Inflammatory macrophage treated with lipopolysaccharide for 1 hour (primary cell): ENCODE measurements around the gene SMO.
"Not testable (repeated sequence)": the region's sequence is repeated elsewhere in the genome, so short reads cannot be mapped to it uniquely, and the experiment has no call there.

Source experiments
- DNase-seq, 2 donors: peaks; one replicate each; pipeline ENCODE4 v3.0.0-alpha.2; 2020 to 2022

SMO gene

DNA sequence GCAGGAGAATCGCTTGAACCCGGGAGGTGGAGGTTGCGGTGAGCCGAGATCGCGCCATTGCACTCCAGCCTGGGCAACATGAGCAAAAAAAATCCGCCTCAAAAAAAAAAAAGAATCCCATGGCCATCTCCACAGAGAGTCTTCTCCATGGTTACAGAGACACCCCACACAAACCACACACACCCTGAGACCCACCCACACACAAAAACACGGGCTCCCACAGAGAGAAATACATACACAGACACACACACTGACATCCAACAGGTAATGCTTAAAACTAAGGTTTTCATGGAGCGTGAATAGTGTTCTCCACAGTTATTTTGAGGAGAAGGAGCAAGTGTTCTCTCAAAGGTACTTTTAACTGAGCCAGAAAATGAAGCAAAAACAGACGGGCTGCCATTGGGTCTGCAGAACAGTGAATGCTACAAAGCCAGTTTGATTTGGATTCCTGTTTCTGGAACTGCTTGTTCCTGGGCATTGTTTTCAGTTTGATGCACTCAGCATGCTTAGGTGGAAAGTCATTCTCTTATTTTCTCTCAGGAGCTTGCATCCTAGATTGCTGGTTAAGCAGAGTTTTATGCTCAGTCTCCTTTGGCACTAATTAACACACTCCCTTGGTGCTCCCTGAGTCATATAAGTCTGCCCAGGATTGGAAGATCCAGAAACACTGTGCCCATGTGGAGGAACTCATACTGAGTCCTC, 51.8 kb downstream of the SMO start:
- DNase-seq: no peak

DNA sequence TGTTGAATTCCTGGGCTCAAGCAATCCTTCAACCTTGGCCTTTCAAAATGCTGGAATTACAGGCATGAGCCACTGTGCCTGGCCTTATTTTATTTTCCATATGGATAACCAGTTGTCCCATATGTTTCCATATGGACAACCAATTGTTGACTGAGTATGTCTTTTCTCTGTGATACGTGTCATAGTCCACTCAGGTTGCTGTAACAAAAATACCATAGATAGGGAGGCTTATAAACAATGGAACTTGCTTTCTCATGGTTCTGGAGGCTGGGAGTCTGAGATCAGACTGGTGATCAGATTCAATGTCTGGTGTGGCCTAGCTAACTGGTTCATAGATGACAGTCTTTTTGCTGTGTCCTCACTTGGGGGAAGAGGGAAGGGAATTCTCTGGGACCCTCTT, 55.8 kb downstream of the SMO start:
- DNase-seq: no peak

- DNase-seq: no peak
Observed at GRCh38 chr7:129245533-129245932, 57.1 kb downstream of the SMO start.

- no peak for DNase-seq
Observed at GRCh38 chr7:129247087-129247486, 58.7 kb downstream of the SMO start.

GRCh38 chr7:129252128-129252527, 63.7 kb downstream of the SMO start:
- no peak for DNase-seq

DNA sequence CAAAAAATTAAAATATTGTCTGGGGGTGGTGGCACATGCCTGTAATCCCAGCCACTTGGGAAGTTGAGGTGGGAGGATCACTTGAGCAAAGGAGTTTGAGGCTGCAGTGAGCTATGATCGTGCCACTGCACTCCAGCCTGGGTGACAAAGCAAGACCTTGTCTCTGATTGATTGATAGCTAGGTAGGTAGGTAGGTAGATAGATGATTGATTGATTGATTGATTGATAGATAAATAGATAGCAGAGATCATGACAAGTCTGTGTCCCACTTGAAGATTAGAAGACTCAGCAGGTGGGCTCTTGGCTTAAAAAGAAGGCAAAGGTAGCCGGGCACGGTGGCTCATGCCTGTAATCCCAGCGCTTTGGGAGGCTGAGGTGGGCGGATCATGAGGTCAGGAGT, 64.2 kb downstream of the SMO start:
- DNase-seq: not testable (repeated sequence)

DNA sequence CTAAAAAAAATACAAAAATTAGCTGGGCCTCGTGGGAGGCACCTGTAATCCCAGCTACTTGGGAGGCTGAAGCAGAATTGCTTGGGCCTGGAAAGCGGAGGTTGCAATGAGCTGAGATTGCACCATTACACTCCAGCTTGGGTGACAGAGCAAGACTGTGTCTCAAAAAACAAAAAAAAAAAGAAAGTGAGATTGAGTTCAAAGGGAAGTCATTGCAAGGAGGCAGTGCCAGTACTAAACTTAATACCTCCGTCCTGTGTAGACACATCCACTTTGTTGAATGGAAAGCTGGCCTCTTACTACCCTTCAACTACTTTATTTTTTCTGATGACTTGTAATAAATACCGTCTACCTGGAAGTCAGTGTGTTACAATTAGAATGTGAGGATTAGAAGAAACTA, 67.4 kb downstream of the SMO start:
- no peak for DNase-seq

GRCh38 chr7:129256221-129256620, 67.8 kb downstream of the SMO start:
- no peak for DNase-seq

DNA sequence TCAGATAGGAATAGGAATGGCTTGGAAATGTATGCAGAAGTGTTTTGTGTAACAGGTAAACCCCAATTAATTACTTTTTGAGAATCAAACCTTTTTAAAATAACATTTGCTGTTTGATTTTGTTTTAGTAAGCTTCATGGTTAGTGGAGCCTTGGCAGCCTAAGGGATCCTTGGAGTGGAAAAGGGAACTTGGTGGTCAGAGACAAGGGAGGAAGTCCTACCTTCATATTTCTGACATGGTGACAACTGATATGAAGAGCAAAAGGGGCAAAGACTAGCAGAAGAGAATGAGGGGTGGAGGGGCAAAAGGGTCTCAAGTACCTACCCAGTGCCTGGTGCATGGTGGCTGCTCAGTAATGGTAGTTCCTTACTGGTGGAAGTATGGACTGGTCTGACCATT, 68.7 kb downstream of the SMO start:
- DNase-seq: peak in 1 of 2 donors; percentile 38

DNA sequence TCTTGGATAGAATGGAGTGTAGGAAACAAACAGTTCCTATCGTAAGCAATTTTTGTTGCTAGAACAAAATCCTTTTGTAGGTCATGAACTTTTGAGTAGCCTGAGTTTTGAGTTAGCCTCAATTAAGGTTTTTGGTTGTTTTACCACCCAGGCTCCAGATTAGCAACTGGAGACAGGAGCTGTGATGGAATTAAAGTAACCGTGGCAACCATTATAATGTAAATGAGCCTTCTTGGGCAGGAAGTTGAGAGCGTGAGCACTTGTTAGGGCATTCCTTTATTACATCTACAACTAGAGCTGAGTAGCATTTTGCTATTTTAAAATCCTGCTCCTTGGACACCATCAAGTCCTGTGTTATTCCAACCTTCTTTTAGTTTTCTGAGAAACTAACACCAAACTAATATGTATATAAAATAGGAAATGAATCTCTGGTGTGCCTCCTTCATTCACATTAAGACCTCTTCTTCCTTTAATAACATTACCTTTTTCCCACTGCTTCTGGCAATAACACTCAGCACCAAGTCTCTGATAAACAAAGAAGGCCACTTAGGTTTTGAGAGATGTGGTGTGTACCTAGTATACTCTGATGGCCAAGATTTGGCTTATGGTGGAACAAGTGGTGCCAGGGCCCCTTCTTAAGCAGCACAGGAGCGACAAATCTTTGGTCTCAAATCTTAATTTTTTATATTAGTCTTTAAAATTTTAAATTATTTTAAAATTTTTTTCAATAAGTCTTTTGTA, 70.4 kb downstream of the SMO start:
- DNase-seq: no peak

DNA sequence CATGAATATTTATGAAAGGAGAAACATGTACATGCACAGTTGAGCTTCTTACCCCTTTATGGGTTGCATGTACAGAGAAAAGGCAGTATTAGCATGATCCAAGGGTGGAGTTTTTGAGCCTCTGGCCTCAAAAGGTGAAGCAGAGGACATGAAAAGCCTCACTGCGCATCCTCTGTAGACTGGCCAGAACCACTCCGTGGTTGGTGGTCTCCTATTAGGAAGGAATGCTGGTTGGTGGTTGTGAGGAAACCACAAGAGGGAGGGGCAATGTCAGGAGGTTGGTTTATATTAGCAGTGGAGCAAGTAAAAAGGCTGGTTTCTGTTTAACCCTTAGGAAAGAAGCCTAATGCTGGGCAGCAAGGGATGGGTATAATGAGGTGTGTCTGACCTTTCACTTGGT, 73.9 kb downstream of the SMO start:
- no peak for DNase-seq
